Omental fat pad (tissue), 4 donors: ENCODE measurements around the gene DENND5B. TPM values are rescaled to one million over a fixed set of nuclear protein-coding genes. Genes with fewer than 3 reads are reported as not detected.

ENCODE experiments used
- ATAC-seq: fragments of 150-250 bp; one replicate; pipeline ENCODE4 v1.9.1; 2016; ENCODE audit warnings: mild to moderate bottlenecking, moderate library complexity; ENCODE audit not compliant: low FRiP score
- DNase-seq: peaks from one replicate; pipeline ENCODE4 v3.0.0-alpha.2; 2019; ENCODE audit warnings: low spot score
- CTCF ChIP-seq, 3 donors: fragments of 450-650 bp; IDR thresholded peaks; one replicate each; pipeline ENCODE4 v1.5.1; 2016 to 2017; ENCODE audit warnings: antibody characterized with exemption in 3 of 3, mild to moderate bottlenecking in 3 of 3, moderate library complexity in 2 of 3
- total RNA-seq, 4 donors: library from RNA; depleted of rRNA; stranded (reverse); fragments of >200 nt; gene quantifications; one replicate each; pipeline ENCODE4 v1.1.0, GENCODE V29; 2016

Gene DENND5B
- total RNA-seq, 4 donors from 2014 or later, result 9.1 to 17.1 (median 15.8) TPM

DNA sequence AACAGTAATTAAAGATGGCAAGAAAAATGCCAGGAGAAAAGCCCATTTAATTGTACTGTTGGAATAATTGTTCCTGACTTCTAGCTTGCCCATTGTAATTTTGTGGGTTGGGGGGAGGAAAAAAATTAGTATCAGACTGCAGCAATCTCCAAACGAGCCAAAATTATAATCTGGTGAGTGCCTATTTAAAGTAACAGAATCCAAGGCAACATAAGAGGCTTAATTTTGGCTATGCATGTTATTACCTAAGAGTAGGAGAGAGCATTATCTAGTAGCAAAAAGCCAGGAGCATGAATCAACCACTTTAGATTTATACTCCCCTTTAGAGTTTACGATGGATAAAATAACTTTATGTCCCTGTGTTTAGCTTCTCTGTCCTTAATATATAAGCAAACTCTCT, 14.6 kb upstream of the DENND5B start:
- DNase-seq (no peak), ATAC-seq (no peak)
- no peak for TF ChIP-seq CTCF (IDR thresholded peaks at IDR 0.05)

DNA sequence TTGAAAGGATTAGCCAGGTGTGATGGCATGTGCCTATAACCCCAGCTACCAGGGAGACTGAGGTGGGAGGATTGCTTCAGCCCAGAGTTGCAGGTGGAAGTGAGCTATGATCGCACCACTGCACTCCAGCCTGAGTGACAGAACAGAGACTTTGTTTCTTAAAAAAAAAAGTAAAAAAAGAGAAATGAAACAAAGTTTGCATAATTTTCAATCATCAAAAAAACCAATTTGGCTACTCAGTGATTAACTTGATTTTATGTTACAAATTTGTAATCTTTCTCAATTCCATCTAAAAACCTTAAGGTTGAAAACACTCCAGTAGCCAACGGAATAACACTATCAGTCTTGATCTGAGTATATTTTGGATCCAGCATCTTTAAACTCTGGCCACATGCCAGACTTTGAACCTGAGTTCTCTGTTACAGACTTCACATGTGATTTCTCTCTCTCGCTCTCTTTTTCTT, 12.6 kb upstream of the DENND5B start:
- no peak for TF ChIP-seq CTCF (IDR thresholded peaks at IDR 0.05)
- ATAC-seq, result no peak
- DNase-seq, result no peak

DNA sequence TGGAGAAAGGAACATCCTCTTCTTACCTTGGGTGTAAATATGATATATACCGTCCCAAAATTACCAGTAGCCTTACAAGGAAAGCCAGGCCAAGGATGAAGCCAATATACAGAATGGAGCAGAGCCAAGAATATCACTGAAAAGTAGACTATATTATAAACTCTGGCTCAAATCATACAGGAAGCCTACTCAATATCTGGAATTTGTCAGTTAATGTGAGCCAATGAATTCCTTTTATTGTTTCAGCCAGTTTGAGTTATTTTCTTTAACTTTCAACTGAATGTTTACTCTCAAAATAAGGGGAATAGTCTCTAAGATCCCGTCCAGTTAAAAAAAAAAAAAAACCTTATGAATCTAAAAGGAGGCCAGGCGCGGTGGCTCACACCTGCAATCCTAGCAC, 9.8 kb upstream of the DENND5B start:
- DNase-seq (no peak), ATAC-seq (no peak)
- TF ChIP-seq CTCF (IDR thresholded peaks at IDR 0.05), result no peak

DNA sequence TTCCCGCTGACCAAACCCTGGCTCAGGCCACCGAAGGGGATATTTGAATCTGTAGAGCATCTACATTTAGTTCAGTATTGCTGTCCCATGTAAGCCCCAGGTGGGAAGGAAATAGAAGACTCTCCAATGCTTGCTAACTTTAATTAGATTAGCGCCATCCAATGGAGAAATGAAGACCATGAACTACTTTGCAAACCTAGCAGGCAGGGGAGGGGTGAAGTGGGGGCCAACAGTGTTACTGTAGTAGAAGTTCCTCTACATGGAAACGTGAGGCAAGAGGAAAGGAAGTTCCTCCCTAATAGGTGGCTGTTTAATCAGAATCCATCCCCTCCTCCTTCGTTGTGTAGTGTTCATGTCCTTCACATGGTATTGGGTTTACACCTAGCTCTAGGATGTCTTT, 9.3 kb upstream of the DENND5B start:
- ATAC-seq (no peak), DNase-seq (no peak)
- TF ChIP-seq CTCF (IDR thresholded peaks at IDR 0.05), result no peak

DNA sequence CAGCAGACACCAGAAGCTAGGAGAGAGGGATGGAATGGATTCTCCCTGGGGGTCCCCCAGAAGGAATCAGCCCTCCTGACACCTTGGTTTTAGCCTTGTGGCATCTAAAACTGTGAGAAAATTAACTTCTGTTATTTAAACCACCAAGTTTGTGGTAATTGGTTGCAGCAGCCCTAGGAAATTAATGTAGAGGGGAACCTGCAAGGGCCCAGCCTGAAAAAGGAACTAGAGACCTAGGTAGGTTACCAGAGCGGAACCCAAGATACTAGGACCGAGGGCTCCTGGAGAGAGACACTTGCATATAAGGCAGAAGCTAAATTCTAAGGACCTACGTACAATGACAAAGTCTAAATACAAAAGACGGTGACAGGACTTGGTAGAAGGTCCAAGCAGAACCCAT, 8.1 kb upstream of the DENND5B start:
- no peak for DNase-seq
- TF ChIP-seq CTCF (IDR thresholded peaks at IDR 0.05), result no peak
- ATAC-seq, result no peak

DNA sequence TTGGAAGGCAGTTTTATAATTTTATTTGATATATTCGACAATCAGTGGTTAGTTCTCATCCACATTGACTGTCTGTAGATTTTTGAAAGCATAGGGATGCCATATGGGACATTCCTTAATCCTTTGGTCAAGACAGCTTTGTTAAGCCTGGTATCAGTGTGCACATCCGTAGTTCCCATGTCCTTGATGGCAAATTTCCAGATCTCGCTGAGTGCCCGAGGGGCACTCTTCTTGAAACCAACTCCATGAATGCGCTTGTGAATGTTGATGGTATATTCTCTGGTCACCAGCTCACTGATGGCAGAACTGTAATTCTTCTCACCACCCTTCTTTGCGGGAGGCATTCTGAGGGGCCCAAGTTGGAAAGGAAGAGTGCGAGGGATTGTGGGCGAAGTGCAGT, 6.1 kb upstream of the DENND5B start:
- TF ChIP-seq CTCF (IDR thresholded peaks at IDR 0.05), result no peak
- DNase-seq (no peak), ATAC-seq (no peak)

DNA sequence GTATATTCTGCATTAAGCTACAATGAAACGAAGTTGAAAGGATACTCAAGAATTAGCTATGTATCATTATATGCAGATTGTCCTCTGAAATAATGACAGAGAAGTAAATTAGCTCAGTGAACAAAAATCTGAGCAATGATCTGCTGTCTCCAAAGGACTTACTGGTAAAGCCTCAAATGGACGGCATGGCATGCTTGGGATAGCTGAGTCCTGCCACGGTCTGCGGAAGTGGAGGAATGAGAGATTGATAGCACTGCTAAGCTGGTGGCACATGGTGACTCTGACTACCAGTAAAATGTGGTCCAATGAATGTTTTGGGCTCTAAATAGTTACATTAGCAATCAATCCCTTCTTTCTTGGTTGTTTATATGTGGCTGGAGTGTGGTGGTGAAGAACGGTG, 3.7 kb upstream of the DENND5B start:
- no peak for ATAC-seq
- no peak for DNase-seq
- TF ChIP-seq CTCF (IDR thresholded peaks at IDR 0.05), result no peak
